Gastroesophageal sphincter (tissue), 4 donors: ENCODE measurements around the gene APOB. TPM values are rescaled to one million over a fixed set of nuclear protein-coding genes. Genes with fewer than 3 reads are reported as not detected.
A peak's percentile ranks its signal among the peaks of the same experiment; 100 is the strongest.

Source experiments
- ATAC-seq: fragments of 150-250 bp; one replicate; pipeline ENCODE4 v1.9.1; 2016; ENCODE audit warnings: mild to moderate bottlenecking, moderate library complexity
- H3K27ac ChIP-seq, 4 donors: fragments of 200-600 bp; sonication (generic) in 3 of 4; 1 replicate in 3 of 4; 2 replicates in 1 of 4; pipeline ENCODE4 v1.5.1; 2016 to 2019
- H3K27me3 ChIP-seq: fragments of 200-600 bp; sonication (generic); one replicate; pipeline ENCODE4 v1.5.1; 2019
- H3K36me3 ChIP-seq, 2 donors: fragments of 200-600 bp; sonication (generic); one replicate each; pipeline ENCODE4 v1.5.1; 2019; ENCODE audit warnings: control low read depth in 1 of 2
- H3K4me1 ChIP-seq, 3 donors: fragments of 200-600 bp; sonication (generic); 1 replicate in 2 of 3; 2 replicates in 1 of 3; pipeline ENCODE4 v1.5.1; 2016 to 2019; ENCODE audit warnings: control low read depth in 2 of 3
- H3K4me3 ChIP-seq, 2 donors: fragments of 200-600 bp; sonication (generic); one replicate each; pipeline ENCODE4 v1.5.1; 2019; ENCODE audit warnings: mild to moderate bottlenecking in 1 of 2, moderate library complexity in 1 of 2
- H3K9me3 ChIP-seq, 3 donors: fragments of 200-600 bp; sonication (generic); one replicate each; pipeline ENCODE4 v1.5.1; 2017 to 2019; ENCODE audit warnings: control low read depth in 2 of 3
- CTCF ChIP-seq, 4 experiments: fragments of 200-600 bp in 2 of 4; fragments of 450-650 bp in 2 of 4; sonication (generic) in 1 of 4; IDR thresholded peaks; one replicate each; pipeline ENCODE4 v1.5.1; 2017 to 2019; ENCODE audit warnings: antibody characterized with exemption in 4 of 4, mild to moderate bottlenecking in 2 of 4, moderate library complexity in 2 of 4
- EP300 ChIP-seq: sonication (generic); formaldehyde crosslinking; IDR thresholded peaks from one replicate; pipeline ENCODE4 v1.6.1; 2017; ENCODE audit warnings: antibody characterized with exemption, mild to moderate bottlenecking
- POLR2A ChIP-seq, 2 donors: fragments of 450-650 bp; IDR thresholded peaks; one replicate each; pipeline ENCODE4 v1.6.1; 2017; ENCODE audit warnings: antibody characterized with exemption in 2 of 2, mild to moderate bottlenecking in 2 of 2, moderate library complexity in 1 of 2
- POLR2AphosphoS5 ChIP-seq: sonication (generic); formaldehyde crosslinking; IDR thresholded peaks from one replicate; pipeline ENCODE4 v1.6.1; 2017; ENCODE audit warnings: antibody characterized with exemption
- WGBS, 2 donors: methylation state at CpG; one replicate each; pipeline ENCODE4 v1.1.5; 2018; ENCODE audit warnings: low coverage in 1 of 2; 5-methylcytosine and 5-hydroxymethylcytosine counted together
- total RNA-seq, 4 donors: library from RNA; depleted of rRNA; stranded (reverse); fragments of >200 nt; gene quantifications; one replicate each; pipeline ENCODE4 v1.1.0, GENCODE V29; 2016

The APOB gene
- total RNA-seq, 4 donors from 2014 or later, result 1.2 to 7.8 (median 2.8) TPM

- H3K36me3 ChIP-seq, result no peaks in the 10 kb centered on the region
- peaks cover 0 to 15% (median 0%) of the 10 kb centered on the region in 3 donors for H3K4me1 ChIP-seq
- ATAC-seq, result no peak
- no peaks in the 10 kb centered on the region for H3K9me3 ChIP-seq
- H3K27ac ChIP-seq, result peak overlapping the region in 1 of 4 donors; percentile 9
- no peak overlapping the region for H3K4me3 ChIP-seq
- no peaks in the 10 kb centered on the region for H3K27me3 ChIP-seq
- TF ChIP-seq POLR2AphosphoS5, result no peak
- TF ChIP-seq EP300, result no peak
These were observed 17.2 kb downstream of the APOB start for GRCh38 chr2:21026479-21027282.

- no peak for ATAC-seq
- Histone ChIP-seq H3K4me3 (no peak overlapping the region), H3K9me3 (no peaks in the 10 kb centered on the region), H3K27ac (peak overlapping the region in 1 of 4 donors; percentile 9), H3K36me3 (no peaks in the 10 kb centered on the region), H3K4me1 (peaks cover 0 to 15% (median 0%) of the 10 kb centered on the region in 3 donors), H3K27me3 (no peaks in the 10 kb centered on the region)
- 67 to 69% methylated on average over 6 to 11 of the region's 11 CpGs for WGBS, 2 donors
- TF ChIP-seq POLR2A (IDR thresholded peaks at IDR 0.05), result no peak
- no peak for TF ChIP-seq EP300
- TF ChIP-seq POLR2AphosphoS5, result no peak
- TF ChIP-seq CTCF (IDR thresholded peaks at IDR 0.05), result no peak
These were observed 18.0 kb downstream of the APOB start for GRCh38 chr2:21025690-21026478.

GRCh38 chr2:21024722-21025389 lies 19.0 kb downstream of the APOB start:
- WGBS, 2 donors, result 84 to 100% methylated on average over 3 to 4 of the region's 7 CpGs
- no peak overlapping the region for H3K4me3 ChIP-seq
- TF ChIP-seq POLR2AphosphoS5, result no peak
- TF ChIP-seq CTCF (IDR thresholded peaks at IDR 0.05), result no peak
- TF ChIP-seq EP300, result no peak
- no peak for TF ChIP-seq POLR2A (IDR thresholded peaks at IDR 0.05)
- ATAC-seq, result no peak
- peaks cover 0 to 15% (median 0%) of the 10 kb centered on the region in 3 donors for H3K4me1 ChIP-seq
- H3K27ac ChIP-seq, result no peak overlapping the region
- no peaks in the 10 kb centered on the region for H3K36me3 ChIP-seq
- no peaks in the 10 kb centered on the region for H3K9me3 ChIP-seq
- H3K27me3 ChIP-seq, result no peaks in the 10 kb centered on the region

- H3K4me1 ChIP-seq, result peaks cover 0 to 15% (median 0%) of the 10 kb centered on the region in 3 donors
- H3K36me3 ChIP-seq, result no peaks in the 10 kb centered on the region
- no peaks in the 10 kb centered on the region for H3K9me3 ChIP-seq
- ATAC-seq, result no peak
- TF ChIP-seq CTCF (IDR thresholded peaks at IDR 0.05) (no peak), POLR2AphosphoS5 (no peak), POLR2A (IDR thresholded peaks at IDR 0.05) (no peak), EP300 (no peak)
- H3K27me3 ChIP-seq, result no peaks in the 10 kb centered on the region
- WGBS, 2 donors, result 95 to 96% methylated on average over 4 to 5 of the region's 5 CpGs
- H3K27ac ChIP-seq, result no peak overlapping the region
- H3K4me3 ChIP-seq, result no peak overlapping the region
These were observed 19.7 kb downstream of the APOB start for GRCh38 chr2:21024198-21024597.
